Small intestine (tissue), 7 donors: Measurements from ENCODE around the gene GLRA1. TPM values are rescaled to one million over a fixed set of nuclear protein-coding genes. Genes with fewer than 3 reads are reported as not detected.
"Not testable (repeated sequence)": the region's sequence is repeated elsewhere in the genome, so short reads cannot be mapped to it uniquely, and the experiment has no call there.

Experiments used
- DNase-seq, 2 donors: peaks; one replicate each; pipeline versions ENCODE4 v3.0.0 to v3.0.0-alpha.2; 2013
- FAIRE-seq: peaks from 2 replicates; lab custom pipeline; 2012; peaks lifted over from hg19 to GRCh38; lab: Jason Lieb, UNC
- H3K27ac ChIP-seq, 3 donors: one replicate each; pipeline ENCODE4 v1.5.1; 2013; ENCODE audit warnings: low read length in 2 of 3, mild to moderate bottlenecking in 2 of 3, control low read depth in 1 of 3, inconsistent platforms in 1 of 3, low read depth in 1 of 3, moderate library complexity in 1 of 3
- H3K27me3 ChIP-seq, 3 donors: one replicate each; pipeline ENCODE4 v1.6.1; 2013; ENCODE audit warnings: low read length in 3 of 3, inconsistent platforms in 1 of 3; ENCODE audit not compliant: control insufficient read depth in 3 of 3, insufficient read depth in 3 of 3
- H3K36me3 ChIP-seq, 3 donors: one replicate each; pipeline ENCODE4 v1.6.1; 2013; ENCODE audit warnings: low read length in 3 of 3, inconsistent platforms in 1 of 3, low read depth in 1 of 3, mild to moderate bottlenecking in 1 of 3, moderate library complexity in 1 of 3; ENCODE audit not compliant: control insufficient read depth in 3 of 3, insufficient read depth in 2 of 3
- H3K4me1 ChIP-seq, 3 donors: one replicate each; pipeline ENCODE4 v1.6.1; 2013; ENCODE audit warnings: low read length in 2 of 3, inconsistent platforms in 1 of 3, low read depth in 1 of 3, mild to moderate bottlenecking in 1 of 3, moderate library complexity in 1 of 3; ENCODE audit not compliant: control insufficient read depth in 3 of 3, insufficient read depth in 2 of 3
- H3K4me3 ChIP-seq, 3 donors: one replicate each; pipeline ENCODE4 v1.5.1; 2013; ENCODE audit warnings: low read length in 3 of 3, control low read depth in 1 of 3, inconsistent platforms in 1 of 3, low read depth in 1 of 3, mild to moderate bottlenecking in 1 of 3, moderate library complexity in 1 of 3
- H3K9me3 ChIP-seq, 2 donors: one replicate each; pipeline ENCODE4 v1.6.1; 2013; ENCODE audit warnings: low read depth in 1 of 2, low read length in 1 of 2; ENCODE audit not compliant: control insufficient read depth in 2 of 2, insufficient read depth in 1 of 2
- WGBS, 3 donors: extraction: QIAGEN DNeasy Blood & Tissue Kit; methylation state at CpG; one replicate each; pipeline ENCODE4 v1.1.7; 2013; 5-methylcytosine and 5-hydroxymethylcytosine counted together
- polyA plus RNA-seq, 4 donors: library from polyadenylated mRNA; stranded (reverse) in 3 of 4; unstranded in 1 of 4; fragments of 200-250 nt in 3 of 4; fragments of 120-200 nt in 1 of 4; gene quantifications; one replicate each; pipeline versions ENCODE4 v1.2.1 to v1.2.3, GENCODE V29; 2013
- donor health status: healthy with polysubstance abuse.
- donor health status: control.
- donor health status: control.
- donor health status: Bipolar disorder and iron deficiency.
- donor health status: healthy.

The GLRA1 gene
- polyA plus RNA-seq, 4 donors, result not detected

- no peaks in the 10 kb centered on the region for H3K9me3 ChIP-seq
- no peaks in the 10 kb centered on the region for H3K27me3 ChIP-seq
- H3K27ac ChIP-seq, result no peak overlapping the region
- no peak overlapping the region for H3K4me3 ChIP-seq
- 86 to 88% (median 86%) methylated on average over 4 of the region's 4 CpGs for WGBS, 3 donors
- H3K4me1 ChIP-seq, result no peaks in the 10 kb centered on the region
- DNase-seq, result no peak
- FAIRE-seq, result no peak
- no peaks in the 10 kb centered on the region for H3K36me3 ChIP-seq
Observed at GRCh38 chr5:151855701-151856100, 69.0 kb downstream of the GLRA1 start.

DNA sequence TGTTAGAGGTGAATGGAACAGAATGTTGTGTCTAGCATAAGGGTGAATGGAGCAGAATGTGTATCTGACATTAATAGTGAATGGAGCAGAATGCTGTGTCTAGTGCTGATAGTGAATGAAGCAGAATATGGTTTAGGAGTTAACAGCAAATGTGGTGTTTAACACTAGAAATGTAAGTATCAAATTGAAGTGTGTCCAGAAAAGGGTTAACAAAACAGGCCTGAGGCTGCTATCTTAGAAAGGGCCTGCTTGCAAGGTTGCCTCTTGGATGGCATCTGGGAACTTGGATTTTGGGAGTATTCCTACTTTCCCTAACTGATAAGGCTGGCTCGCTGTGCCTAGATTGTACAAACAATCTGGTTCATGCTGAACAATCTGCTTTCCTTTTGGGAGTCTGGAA lies 76.8 kb downstream of the GLRA1 start:
- DNase-seq (no peak), FAIRE-seq (no peak)
- Histone ChIP-seq H3K36me3 (no peaks in the 10 kb centered on the region), H3K4me3 (no peak overlapping the region), H3K9me3 (no peaks in the 10 kb centered on the region), H3K27ac (no peak overlapping the region), H3K27me3 (no peaks in the 10 kb centered on the region), H3K4me1 (no peaks in the 10 kb centered on the region)
- whole genome bisulfite sequencing, 3 donors, result 26 to 51% (median 35%) methylated on average over 1 of the region's 1 CpG

- Histone ChIP-seq H3K27ac (no peak overlapping the region), H3K27me3 (no peaks in the 10 kb centered on the region), H3K4me3 (no peak overlapping the region), H3K9me3 (no peaks in the 10 kb centered on the region), H3K4me1 (no peaks in the 10 kb centered on the region), H3K36me3 (no peaks in the 10 kb centered on the region)
- DNase-seq, result no peak
- no peak for FAIRE-seq
Observed at GRCh38 chr5:151846765-151847164, 77.9 kb downstream of the GLRA1 start.

DNA sequence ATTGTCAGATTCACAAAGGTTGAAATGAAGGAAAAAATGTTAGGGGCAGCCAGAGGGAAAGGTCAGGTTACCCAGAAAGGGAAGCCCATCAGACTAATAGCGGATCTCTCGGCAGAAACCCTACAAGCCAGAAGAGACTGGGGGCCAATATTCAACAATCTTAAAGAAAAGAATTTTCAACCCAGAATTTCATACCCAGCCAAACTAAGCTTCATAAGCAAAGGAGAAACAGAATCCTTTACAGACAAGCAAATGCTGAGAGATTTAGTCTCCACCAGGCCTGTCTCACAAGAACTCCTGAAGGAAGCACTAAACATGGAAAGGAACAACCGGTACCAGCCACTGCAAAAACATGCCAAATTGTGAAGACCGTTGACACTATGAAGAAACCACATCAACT lies 91.8 kb downstream of the GLRA1 start:
- FAIRE-seq, result not testable (repeated sequence)

DNA sequence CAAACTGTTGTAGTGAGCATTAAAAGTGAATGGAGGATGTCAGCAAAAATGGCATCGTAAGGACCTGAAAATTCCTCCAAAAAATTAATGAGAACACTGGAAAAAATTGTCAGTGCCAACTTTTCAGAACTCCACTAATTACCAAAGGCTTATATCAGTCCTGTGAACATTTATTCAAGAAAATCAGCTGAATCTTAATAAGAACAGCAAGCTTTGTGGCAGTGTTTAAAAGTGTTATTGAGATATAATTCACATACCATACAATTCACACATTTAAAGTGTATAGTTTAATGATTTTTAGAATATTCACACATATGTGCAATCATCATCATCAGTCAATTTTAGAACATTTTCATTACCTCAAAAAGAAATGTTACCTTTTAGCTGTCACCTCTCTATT lies 95.3 kb downstream of the GLRA1 start:
- peaks cover 0 to 18% of the 10 kb centered on the region in 2 donors for H3K9me3 ChIP-seq
- DNase-seq, result no peak

More for the DNA sequence above, 91.8 kb downstream of the GLRA1 start:
- not testable (repeated sequence) for H3K4me3 ChIP-seq, H3K27me3 ChIP-seq, H3K4me1 ChIP-seq, H3K27ac ChIP-seq, DNase-seq, H3K36me3 ChIP-seq
- peaks cover 0 to 20% of the 10 kb centered on the region in 2 donors for H3K9me3 ChIP-seq
- 97 to 98% (median 97%) methylated on average over 4 of the region's 4 CpGs for WGBS, 3 donors

GRCh38 chr5:151825445-151825844 lies 99.2 kb downstream of the GLRA1 start:
- Histone ChIP-seq H3K27me3 (no peaks in the 10 kb centered on the region), H3K4me1 (peaks cover 0 to 2% (median 0%) of the 10 kb centered on the region in 3 donors), H3K9me3 (no peaks in the 10 kb centered on the region), H3K36me3 (peaks cover 0 to 5% (median 0%) of the 10 kb centered on the region in 3 donors), H3K27ac (no peak overlapping the region), H3K4me3 (no peak overlapping the region)
- no peak for FAIRE-seq
- WGBS, 3 donors, result 20 to 30% (median 25%) methylated on average over 1 of the region's 1 CpG
- DNase-seq, result peak; percentile 69

More for the DNA sequence above, 95.3 kb downstream of the GLRA1 start:
- H3K27ac ChIP-seq, result no peak overlapping the region
- 91 to 100% (median 100%) methylated on average over 1 of the region's 1 CpG for WGBS, 3 donors
- no peak for FAIRE-seq
- H3K4me3 ChIP-seq, result no peak overlapping the region
- H3K36me3 ChIP-seq, result no peaks in the 10 kb centered on the region
- H3K27me3 ChIP-seq, result no peaks in the 10 kb centered on the region
- no peaks in the 10 kb centered on the region for H3K4me1 ChIP-seq

- WGBS, 3 donors, result 96 to 100% (median 98%) methylated on average over 4 of the region's 4 CpGs
- FAIRE-seq (no peak), DNase-seq (no peak)
- Histone ChIP-seq H3K27ac (no peak overlapping the region), H3K4me1 (peaks cover 0 to 2% (median 0%) of the 10 kb centered on the region in 3 donors), H3K9me3 (no peaks in the 10 kb centered on the region), H3K36me3 (peaks cover 0 to 5% (median 0%) of the 10 kb centered on the region in 3 donors), H3K27me3 (no peaks in the 10 kb centered on the region), H3K4me3 (no peak overlapping the region)
Observed at GRCh38 chr5:151822141-151822540, 102.5 kb downstream of the GLRA1 start.

GRCh38 chr5:151820903-151821302 lies 103.7 kb downstream of the GLRA1 start:
- 25 to 56% (median 33%) methylated on average over 1 of the region's 1 CpG for WGBS, 3 donors
- no peak overlapping the region for H3K4me3 ChIP-seq
- peak; percentile 20 to 38 for DNase-seq
- no peak for FAIRE-seq
- H3K27ac ChIP-seq, result no peak overlapping the region
- no peaks in the 10 kb centered on the region for H3K27me3 ChIP-seq
- H3K36me3 ChIP-seq, result peaks cover 0 to 5% (median 2%) of the 10 kb centered on the region in 3 donors
- H3K9me3 ChIP-seq, result no peaks in the 10 kb centered on the region
- peaks cover 0 to 2% (median 0%) of the 10 kb centered on the region in 3 donors for H3K4me1 ChIP-seq

- DNase-seq (no peak), FAIRE-seq (no peak)
- Histone ChIP-seq H3K27me3 (no peaks in the 10 kb centered on the region), H3K4me3 (no peak overlapping the region), H3K4me1 (peaks cover 0 to 2% (median 0%) of the 10 kb centered on the region in 3 donors), H3K9me3 (no peaks in the 10 kb centered on the region), H3K36me3 (peaks cover 0 to 5% (median 3%) of the 10 kb centered on the region in 3 donors), H3K27ac (no peak overlapping the region)
- WGBS, 3 donors, result 90 to 98% (median 97%) methylated on average over 3 of the region's 3 CpGs
Observed at GRCh38 chr5:151820271-151820670, 104.4 kb downstream of the GLRA1 start.
